Neural cell (in vitro differentiated cells): ENCODE data around the gene HSD11B2. TPM values are rescaled to one million over a fixed set of nuclear protein-coding genes. Genes with fewer than 3 reads are reported as not detected.

Experiments used
- H2AFZ ChIP-seq: fragments of 200-600, 300-800 bp; sonication (generic), shearing (Covaris generic); 2 replicates; pipeline ENCODE4 v1.6.0; 2014; ENCODE audit warnings: low read depth, mild to moderate bottlenecking, antibody characterized with exemption, low read length, moderate library complexity
- H3F3A ChIP-seq: fragments of 200-600 bp; shearing (Covaris generic); 2 replicates; pipeline ENCODE4 v1.6.1; 2016; ENCODE audit warnings: mild to moderate bottlenecking, moderate library complexity, mixed read lengths, antibody characterized with exemption, low read length; ENCODE audit not compliant: insufficient read depth, poor library complexity, severe bottlenecking
- H3K27ac ChIP-seq: fragments of 200-600, 300-800 bp; sonication (generic), shearing (Covaris generic); 2 replicates; pipeline ENCODE4 v1.5.1; 2014; ENCODE audit warnings: mild to moderate bottlenecking, low read length, moderate library complexity
- H3K27me3 ChIP-seq: fragments of 300-800, 200-600 bp; sonication (generic), shearing (Covaris generic); 2 replicates; pipeline ENCODE4 v1.6.0; 2014; ENCODE audit warnings: mild to moderate bottlenecking, low read depth, low read length, moderate library complexity; ENCODE audit not compliant: insufficient read depth
- H3K36me3 ChIP-seq: fragments of 300-800, 200-600 bp; sonication (generic), shearing (Covaris generic); 2 replicates; pipeline ENCODE4 v1.5.1; 2014; ENCODE audit warnings: mild to moderate bottlenecking, antibody characterized with exemption, low read length, moderate library complexity; ENCODE audit not compliant: insufficient read depth
- H3K4me2 ChIP-seq: fragments of 300-800, 200-600 bp; sonication (generic), shearing (Covaris generic); 2 replicates; pipeline ENCODE4 v1.6.0; 2014; ENCODE audit warnings: mild to moderate bottlenecking, low read length
- H3K4me3 ChIP-seq: fragments of 300-800, 200-600 bp; sonication (generic), shearing (Covaris generic); 2 replicates; pipeline ENCODE4 v1.5.1; 2014; ENCODE audit warnings: mild to moderate bottlenecking, low read length, moderate library complexity
- H3K79me2 ChIP-seq: fragments of 200-600 bp; shearing (Covaris generic); replicated peaks from 2 replicates; pipeline ENCODE4 v1.6.0; 2014; ENCODE audit warnings: mild to moderate bottlenecking, low read length, moderate library complexity; ENCODE audit not compliant: insufficient read depth
- H3K9ac ChIP-seq: fragments of 300-800, 200-600 bp; sonication (generic), shearing (Covaris generic); 2 replicates; pipeline ENCODE4 v1.6.1; 2016; ENCODE audit warnings: mild to moderate bottlenecking, low read length, mixed read lengths
- H3K9me2 ChIP-seq: fragments of 200-600 bp; shearing (Covaris generic); 2 replicates; pipeline ENCODE4 v1.6.1; 2016; ENCODE audit warnings: mild to moderate bottlenecking, low read length, mixed read lengths; ENCODE audit not compliant: insufficient read depth
- H3K9me3 ChIP-seq: fragments of 200-600, 300-800 bp; sonication (generic), shearing (Covaris generic); 2 replicates; pipeline ENCODE4 v1.6.1; 2016; ENCODE audit warnings: mild to moderate bottlenecking, mixed run types, low read length, moderate library complexity, mixed read lengths
- H4K20me1 ChIP-seq: fragments of 200-600 bp; shearing (Covaris generic); 2 replicates; pipeline ENCODE4 v1.6.1; 2016; ENCODE audit warnings: mild to moderate bottlenecking, mixed run types; ENCODE audit not compliant: insufficient read depth
- CTCF ChIP-seq: fragments of 450-650 bp; IDR thresholded peaks from 2 replicates; pipeline ENCODE4 v1.5.1; 2014; ENCODE audit warnings: antibody characterized with exemption, mild to moderate bottlenecking, moderate library complexity; ENCODE audit not compliant: poor library complexity, severe bottlenecking
- EP300 ChIP-seq: fragments of 450-650 bp; conservative IDR thresholded peaks from 2 replicates; pipeline ENCODE4 v1.6.1; 2014; ENCODE audit warnings: antibody characterized with exemption, mild to moderate bottlenecking, moderate library complexity; ENCODE audit not compliant: poor library complexity, severe bottlenecking
- EZH2 ChIP-seq: fragments of 200-600, 300-800 bp; shearing (Covaris generic), sonication (generic); IDR thresholded peaks from 2 replicates; pipeline ENCODE4 v1.6.1; 2014; ENCODE audit warnings: antibody characterized with exemption, low read length, borderline replicate concordance, mild to moderate bottlenecking; ENCODE audit not compliant: insufficient read depth, poor library complexity, severe bottlenecking
- MXI1 ChIP-seq: fragments of 450-650 bp; conservative IDR thresholded peaks from 2 replicates; pipeline ENCODE4 v1.6.1; 2014; ENCODE audit warnings: antibody characterized with exemption, mild to moderate bottlenecking; ENCODE audit not compliant: poor library complexity, severe bottlenecking
- POLR2AphosphoS5 ChIP-seq: IDR thresholded peaks from 2 replicates; pipeline ENCODE4 v1.6.1; 2012
- RAD21 ChIP-seq: fragments of 450-650 bp; conservative IDR thresholded peaks from 2 replicates; pipeline ENCODE4 v1.6.1; 2014; ENCODE audit warnings: antibody characterized with exemption, mild to moderate bottlenecking, moderate library complexity
- REST ChIP-seq: IDR thresholded peaks from 2 replicates; pipeline ENCODE4 v1.6.1; 2012; ENCODE audit warnings: borderline replicate concordance
- SMC3 ChIP-seq: fragments of 450-650 bp; conservative IDR thresholded peaks from 2 replicates; pipeline ENCODE4 v1.6.1; 2014; ENCODE audit warnings: antibody characterized with exemption, mild to moderate bottlenecking, moderate library complexity; ENCODE audit not compliant: poor library complexity
- TAF1 ChIP-seq: IDR thresholded peaks from 2 replicates; pipeline ENCODE4 v1.6.1; 2012; ENCODE audit warnings: low read depth
- polyA plus RNA-seq: library from polyadenylated mRNA; depleted of rRNA; stranded (reverse); fragments of >200 nt; gene quantifications from 2 replicates; pipeline ENCODE4 v1.2.3, GENCODE V29; 2014

HSD11B2 gene
- polyA plus RNA-seq, 1 donor from 2014 or later, result 0.24 TPM

- Histone ChIP-seq H3K4me3 (peak within 1 kb of the TSS; percentile 100), H2AFZ (no peak within 1 kb of the TSS), H3K4me2 (no peak within 1 kb of the TSS)
Measured at GRCh38 chr16:67483150-67483549, 52.2 kb downstream of the HSD11B2 start, which contains the start of gene AGRP. TSS of gene AGRP (minus strand) at chr16:67483547. CDS start at chr16:67483398, 149 bp downstream.

GRCh38 chr16:67483731-67484525 is 53.0 kb downstream of the HSD11B2 start:
- Histone ChIP-seq H4K20me1 (no peaks in the 10 kb centered on the region), H3F3A (no peaks in the 10 kb centered on the region), H3K9me3 (no peaks in the 10 kb centered on the region), H2AFZ (no peak overlapping the region), H3K9ac (no peak overlapping the region), H3K36me3 (no peaks in the 10 kb centered on the region), H3K4me2 (no peak overlapping the region), H3K4me3 (no peak overlapping the region), H3K79me2 (peaks cover 20% of the 10 kb centered on the region), H3K27me3 (no peaks in the 10 kb centered on the region), H3K9me2 (no peaks in the 10 kb centered on the region), H3K27ac (no peak overlapping the region)
- TF ChIP-seq SMC3 (no peak), EP300 (no peak), POLR2AphosphoS5 (no peak), TAF1 (no peak), CTCF (no peak), REST (no peak), EZH2 (no peak), MXI1 (no peak), RAD21 (no peak)

More at GRCh38 chr16:67483150-67483549, 52.2 kb downstream of the HSD11B2 start, which contains the start of gene AGRP:
- no peaks in the 10 kb centered on the region for H3F3A ChIP-seq
- no peak for TF ChIP-seq SMC3
- TF ChIP-seq REST, result no peak
- TF ChIP-seq TAF1, result no peak
- no peak for TF ChIP-seq EZH2
- no peak for TF ChIP-seq MXI1
- no peaks in the 10 kb centered on the region for H3K36me3 ChIP-seq
- H3K27me3 ChIP-seq, result no peaks in the 10 kb centered on the region
- H3K9me3 ChIP-seq, result no peaks in the 10 kb centered on the region
- H3K79me2 ChIP-seq, result peaks cover 23% of the 10 kb centered on the region
- H4K20me1 ChIP-seq, result no peaks in the 10 kb centered on the region
- no peak within 1 kb of the TSS for H3K27ac ChIP-seq
- no peaks in the 10 kb centered on the region for H3K9me2 ChIP-seq
- H3K9ac ChIP-seq, result no peak within 1 kb of the TSS
